H9 (cell line): ENCODE measurements around the gene ARHGAP10. TPM values are rescaled to one million over a fixed set of nuclear protein-coding genes. Genes with fewer than 3 reads are reported as not detected.

Experiments
- DNase-seq: peaks from one replicate; pipeline ENCODE4 v3.0.0-alpha.2; 2017
- H2AFZ ChIP-seq: one replicate; pipeline ENCODE4 v1.6.1; 2013; ENCODE audit warnings: mild to moderate bottlenecking, low read length, control low read depth, moderate library complexity
- H2AK5ac ChIP-seq: 2 replicates; pipeline ENCODE4 v1.6.1; 2013; ENCODE audit warnings: low read length, control low read depth, mixed read lengths; ENCODE audit not compliant: insufficient read length
- H2BK120ac ChIP-seq: one replicate; pipeline ENCODE4 v1.6.1; 2013; ENCODE audit warnings: low read depth, mild to moderate bottlenecking, low read length, control low read depth, inconsistent platforms; ENCODE audit not compliant: poor library complexity, severe bottlenecking
- H2BK12ac ChIP-seq: 2 replicates; pipeline ENCODE4 v1.6.1; 2013; ENCODE audit warnings: low read length, control low read depth, mixed read lengths, low read depth; ENCODE audit not compliant: insufficient read length
- H2BK15ac ChIP-seq: 2 replicates; pipeline ENCODE4 v1.6.1; 2013; ENCODE audit warnings: low read depth, low read length, control low read depth
- H2BK20ac ChIP-seq: one replicate; pipeline ENCODE4 v1.6.1; 2013; ENCODE audit warnings: low read depth, mild to moderate bottlenecking, low read length, control low read depth, inconsistent platforms; ENCODE audit not compliant: poor library complexity, severe bottlenecking
- H2BK5ac ChIP-seq: 2 replicates; pipeline ENCODE4 v1.6.1; 2013; ENCODE audit warnings: low read length, control low read depth, mixed read lengths; ENCODE audit not compliant: insufficient read length
- H3K14ac ChIP-seq: 2 replicates; pipeline ENCODE4 v1.6.1; 2013; ENCODE audit warnings: low read length, control low read depth; ENCODE audit not compliant: insufficient read depth
- H3K18ac ChIP-seq: 2 replicates; pipeline ENCODE4 v1.6.1; 2013; ENCODE audit warnings: low read depth, mild to moderate bottlenecking, mixed read lengths, low read length, control low read depth; ENCODE audit not compliant: insufficient read length
- H3K23ac ChIP-seq: 2 replicates; pipeline ENCODE4 v1.6.1; 2013; ENCODE audit warnings: low read length, control low read depth, mixed read lengths, low read depth; ENCODE audit not compliant: insufficient read length
- H3K23me2 ChIP-seq: 2 replicates; pipeline ENCODE4 v1.6.1; 2013; ENCODE audit warnings: low read depth, mild to moderate bottlenecking, mixed read lengths, low read length, control low read depth; ENCODE audit not compliant: insufficient read length, poor library complexity, severe bottlenecking
- H3K27ac ChIP-seq: 2 replicates; pipeline ENCODE4 v1.5.1; 2013; ENCODE audit warnings: low read length, control low read depth, mixed read lengths, low read depth; ENCODE audit not compliant: insufficient read length
- H3K27me3 ChIP-seq: 2 replicates; pipeline ENCODE4 v1.6.1; 2013; ENCODE audit warnings: low read length, control low read depth, inconsistent platforms; ENCODE audit not compliant: insufficient read depth
- H3K4ac ChIP-seq: 2 replicates; pipeline ENCODE4 v1.6.1; 2013; ENCODE audit warnings: low read depth, mild to moderate bottlenecking, control low read depth, inconsistent platforms, low read length, moderate library complexity
- H3K4me1 ChIP-seq: 2 replicates; pipeline ENCODE4 v1.6.1; 2013; ENCODE audit warnings: low read length, control low read depth, inconsistent platforms; ENCODE audit not compliant: insufficient read depth
- H3K4me2 ChIP-seq: 2 replicates; pipeline ENCODE4 v1.6.1; 2013; ENCODE audit warnings: low read length, control low read depth, mixed read lengths; ENCODE audit not compliant: insufficient read length, insufficient read depth
- H3K56ac ChIP-seq: 2 replicates; pipeline ENCODE4 v1.6.1; 2013; ENCODE audit warnings: low read depth, mild to moderate bottlenecking, mixed read lengths, low read length, control low read depth; ENCODE audit not compliant: insufficient read length
- H3K79me1 ChIP-seq: 2 replicates; pipeline ENCODE4 v1.6.1; 2013; ENCODE audit warnings: low read depth, mild to moderate bottlenecking, moderate library complexity, low read length, control low read depth, inconsistent platforms; ENCODE audit not compliant: insufficient read depth, poor library complexity, severe bottlenecking
- H3K79me2 ChIP-seq: 2 replicates; pipeline ENCODE4 v1.6.1; 2013; ENCODE audit warnings: low read length, control low read depth, inconsistent platforms; ENCODE audit not compliant: insufficient read depth
- H3K9ac ChIP-seq: 2 replicates; pipeline ENCODE4 v1.6.1; 2013; ENCODE audit warnings: low read length, control low read depth, mixed read lengths; ENCODE audit not compliant: insufficient read length; ENCODE audit errors: extremely low read depth
- H3K9me3 ChIP-seq: one replicate; pipeline ENCODE4 v1.6.1; 2013; ENCODE audit warnings: low read depth, low read length, inconsistent platforms; ENCODE audit not compliant: control insufficient read depth
- H3T11ph ChIP-seq: one replicate; pipeline ENCODE4 v1.6.1; 2013; ENCODE audit warnings: mild to moderate bottlenecking, low read length, control low read depth, inconsistent platforms
- H4K20me1 ChIP-seq: one replicate; pipeline ENCODE4 v1.6.1; 2013; ENCODE audit not compliant: control insufficient read depth, insufficient read length, insufficient read depth
- H4K5ac ChIP-seq: 2 replicates; pipeline ENCODE4 v1.6.1; 2013; ENCODE audit warnings: low read depth, mild to moderate bottlenecking, mixed read lengths, low read length, control low read depth; ENCODE audit not compliant: insufficient read length
- H4K8ac ChIP-seq: replicated peaks from 2 replicates; pipeline ENCODE4 v1.6.1; 2013; ENCODE audit warnings: low read length, control low read depth, mixed read lengths, low read depth; ENCODE audit not compliant: insufficient read length
- H4K91ac ChIP-seq: 2 replicates; pipeline ENCODE4 v1.6.1; 2013; ENCODE audit warnings: low read depth, mild to moderate bottlenecking, moderate library complexity, mixed read lengths, low read length, control low read depth; ENCODE audit not compliant: insufficient read length
- H3K27ac Mint-ChIP-seq, 3 experiments: 2 replicates in 2 of 3; 3 replicates in 1 of 3; pipeline ENCODE4 v1.8.0; 2020 to 2021; ENCODE audit warnings: mixed read lengths in 3 of 3, mild to moderate bottlenecking in 1 of 3, moderate library complexity in 1 of 3
- H3K27me3 Mint-ChIP-seq: 2 replicates; pipeline ENCODE4 v1.8.0; 2021; ENCODE audit warnings: low read depth, mild to moderate bottlenecking, moderate library complexity, mixed read lengths
- H3K36me3 Mint-ChIP-seq, 3 experiments: 2 replicates in 2 of 3; 3 replicates in 1 of 3; pipeline ENCODE4 v1.8.0; 2020 to 2021; ENCODE audit warnings: low read depth in 3 of 3, mixed read lengths in 3 of 3; ENCODE audit not compliant: insufficient read depth in 1 of 3
- H3K4me1 Mint-ChIP-seq, 2 experiments: 2 replicates each; pipeline ENCODE4 v1.8.0; 2020; ENCODE audit warnings: mixed read lengths in 2 of 2
- H3K4me3 Mint-ChIP-seq, 2 experiments: 2 replicates in 1 of 2; 3 replicates in 1 of 2; pipeline ENCODE4 v1.8.0; 2020 to 2021; ENCODE audit warnings: mild to moderate bottlenecking in 2 of 2, mixed read lengths in 2 of 2, moderate library complexity in 1 of 2
- H3K9me3 Mint-ChIP-seq, 2 experiments: 2 replicates in 1 of 2; 3 replicates in 1 of 2; pipeline ENCODE4 v1.8.0; 2020; ENCODE audit warnings: mild to moderate bottlenecking in 2 of 2, mixed read lengths in 2 of 2, moderate library complexity in 1 of 2
- CTCF ChIP-seq: fragments of 200-600 bp; sonication (generic); conservative IDR thresholded peaks from 3 replicates; pipeline ENCODE4 v1.8.0; 2021; ENCODE audit warnings: antibody characterized with exemption, mild to moderate bottlenecking
- WGBS: extraction: QIAGEN DNeasy Blood & Tissue Kit; methylation state at CpG from one replicate; pipeline ENCODE4 v1.1.7; 2013; ENCODE audit warnings: missing lambda C conversion rate, low lambda C conversion rate, mixed read lengths; ENCODE audit not compliant: insufficient read length; ENCODE audit errors: extremely low coverage; 5-methylcytosine and 5-hydroxymethylcytosine counted together
- total RNA-seq: library from RNA; stranded (reverse); gene quantifications from 2 replicates; pipeline ENCODE4 v1.2.1, GENCODE V29; 2021

The ARHGAP10 gene
- total RNA-seq, 1 experiment from 2014 or later = 7.8 TPM

- H3K4me1 ChIP-seq = no peaks in the 10 kb centered on the region; the same call in 1 of the 2 replicates
- no peak overlapping the region for H3K23ac ChIP-seq
- no CpG with 5 or more reads among the region's 6 CpGs for WGBS
- peaks cover 7 to 9% of the 10 kb centered on the region in 2 experiments; a peak in 3 of 5 replicates for H3K9me3 Mint-ChIP-seq
- no peak overlapping the region for H4K8ac ChIP-seq
- H3K18ac ChIP-seq = no peak overlapping the region
- DNase-seq = no peak
- H4K5ac ChIP-seq = no peak overlapping the region
- peaks cover 0 to 9% (median 9%) of the 10 kb centered on the region in 3 experiments; a peak in 4 of 7 replicates for H3K36me3 Mint-ChIP-seq
- H3K23me2 ChIP-seq = no peaks in the 10 kb centered on the region
- no peak overlapping the region for H3K27ac Mint-ChIP-seq
- H2AK5ac ChIP-seq = no peak overlapping the region
- no peaks in the 10 kb centered on the region for H4K20me1 ChIP-seq
- no peak for TF ChIP-seq CTCF
- no peak overlapping the region for H2BK5ac ChIP-seq
- no peak overlapping the region for H2BK15ac ChIP-seq
- H3K27me3 Mint-ChIP-seq = peaks cover 2% of the 10 kb centered on the region; the same call in 1 of the 2 replicates
- H4K91ac ChIP-seq = no peak overlapping the region
- no peak overlapping the region for H2BK120ac ChIP-seq
- no peaks in the 10 kb centered on the region for H3K79me1 ChIP-seq
- no peak overlapping the region for H3K9ac ChIP-seq
- H2BK20ac ChIP-seq = no peak overlapping the region
- H3K56ac ChIP-seq = no peak overlapping the region
- no peak overlapping the region for H2BK12ac ChIP-seq
- no peaks in the 10 kb centered on the region for H3K9me3 ChIP-seq
- no peak overlapping the region for H3K27ac ChIP-seq
- H3K27me3 ChIP-seq = no peaks in the 10 kb centered on the region
- H2AFZ ChIP-seq = no peak overlapping the region
- H3K4me3 Mint-ChIP-seq = no peak overlapping the region
- no peak overlapping the region for H3T11ph ChIP-seq
- no peak overlapping the region for H3K4me2 ChIP-seq
- no peak overlapping the region for H3K4ac ChIP-seq
- H3K14ac ChIP-seq = no peak overlapping the region
- no peaks in the 10 kb centered on the region for H3K79me2 ChIP-seq
- no peaks in the 10 kb centered on the region; a peak in 2 of 4 replicates for H3K4me1 Mint-ChIP-seq
Observed at GRCh38 chr4:148004228-148004857, 272.5 kb downstream of the ARHGAP10 start.
